Activated T-cell treated with anti-CD3 and anti-CD28 coated beads for 1 hour (primary cell): ENCODE results near the gene KRT24.

Source experiments
- DNase-seq: peaks from one replicate; pipeline ENCODE4 v3.0.0-alpha.2; 2020; ENCODE audit warnings: low read depth

KRT24 gene

DNA sequence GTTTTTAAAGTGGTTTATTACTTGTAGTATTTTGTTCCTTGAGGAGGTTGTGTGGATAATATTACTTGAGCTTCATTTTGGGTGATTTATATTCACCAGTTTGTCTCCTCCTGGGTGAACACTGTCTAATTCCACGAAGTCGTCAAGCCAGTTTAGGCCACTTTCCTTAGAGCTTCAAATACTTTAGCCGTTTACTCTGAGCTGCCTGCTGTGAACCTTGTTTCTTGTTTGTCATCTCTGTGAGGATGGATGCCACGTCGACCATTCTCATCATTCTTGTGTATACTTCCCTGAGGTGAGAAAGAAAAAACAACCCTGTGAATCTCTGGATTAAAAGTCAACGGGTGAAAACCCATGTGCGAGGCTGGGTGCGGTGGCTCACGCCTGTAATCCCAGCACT is 9.0 kb downstream of the KRT24 start:
- DNase-seq: no peak

DNA sequence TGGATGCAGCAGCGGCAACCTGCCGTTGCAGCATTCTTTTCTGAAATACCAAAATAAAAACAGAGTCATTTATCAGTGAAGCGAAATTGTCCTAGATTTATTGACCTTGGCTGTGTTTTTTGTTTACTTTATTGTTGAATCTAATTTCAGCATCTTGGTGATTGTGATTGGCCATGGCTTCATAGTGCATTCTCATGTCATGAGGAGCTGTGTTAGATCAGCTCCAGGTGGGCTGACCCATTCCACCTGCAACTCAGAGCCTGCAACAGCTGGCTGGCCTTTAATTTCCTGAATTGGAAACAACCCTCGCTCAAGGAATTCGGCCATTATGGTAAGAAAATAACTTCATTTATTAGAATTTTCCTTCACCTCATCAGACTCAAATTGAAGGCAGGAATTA is 16.4 kb downstream of the KRT24 start:
- DNase-seq: no peak

DNA sequence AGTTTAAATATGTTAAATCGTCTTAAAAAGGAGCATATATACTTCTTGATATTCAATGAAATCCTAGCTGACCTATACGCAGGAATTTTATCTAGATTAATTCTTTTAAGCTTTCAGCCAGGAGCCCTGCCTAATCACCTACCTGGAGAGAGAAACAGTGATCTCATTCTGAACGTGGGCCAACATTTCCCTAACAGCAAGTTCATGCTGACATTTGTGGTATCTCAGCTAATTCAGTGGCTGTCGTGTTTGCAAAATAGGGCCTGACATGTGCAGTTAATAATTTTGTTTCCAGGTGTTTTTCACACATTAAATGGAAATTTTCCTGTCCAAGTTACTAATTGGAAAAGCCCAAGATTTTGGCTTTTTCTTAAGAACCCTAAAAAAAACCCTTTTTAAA is 17.4 kb downstream of the KRT24 start:
- no peak for DNase-seq

DNA sequence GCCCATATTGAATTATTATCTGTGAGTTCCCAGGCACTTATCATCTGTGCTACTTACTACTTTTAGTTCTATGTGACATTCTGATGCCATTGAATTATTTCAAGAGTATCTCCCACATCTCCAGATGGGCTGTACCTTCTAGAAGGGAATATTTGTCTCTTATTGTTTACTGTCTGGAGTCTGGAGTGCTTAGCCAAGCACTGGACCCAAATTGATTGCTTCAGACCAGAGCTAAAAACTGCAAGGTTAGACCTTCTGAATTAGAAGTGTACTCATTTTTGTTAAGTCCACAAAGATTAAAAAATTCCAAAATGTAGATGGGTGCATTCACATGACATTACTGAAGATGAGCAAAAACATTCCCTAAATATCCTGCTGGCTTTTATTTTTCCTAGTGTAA is 22.6 kb downstream of the KRT24 start:
- DNase-seq: no peak

DNA sequence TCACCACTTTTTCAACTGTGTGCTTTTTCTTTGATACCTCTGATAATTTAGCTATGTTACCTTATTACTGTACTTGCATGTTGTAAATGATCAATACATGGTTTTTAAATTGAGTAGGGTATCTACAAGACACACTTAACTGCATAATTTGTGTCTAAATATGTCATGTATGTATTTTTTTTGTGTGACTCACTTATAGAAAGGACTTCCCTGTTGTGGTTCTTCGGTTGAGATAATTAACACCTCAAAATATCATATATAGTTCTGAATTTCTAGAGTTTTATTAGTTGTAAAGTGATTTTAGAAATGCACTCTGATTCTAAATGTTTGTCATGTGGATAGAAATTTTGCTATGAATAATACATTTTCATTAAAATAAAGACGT is 24.0 kb downstream of the KRT24 start:
- no peak for DNase-seq

DNA sequence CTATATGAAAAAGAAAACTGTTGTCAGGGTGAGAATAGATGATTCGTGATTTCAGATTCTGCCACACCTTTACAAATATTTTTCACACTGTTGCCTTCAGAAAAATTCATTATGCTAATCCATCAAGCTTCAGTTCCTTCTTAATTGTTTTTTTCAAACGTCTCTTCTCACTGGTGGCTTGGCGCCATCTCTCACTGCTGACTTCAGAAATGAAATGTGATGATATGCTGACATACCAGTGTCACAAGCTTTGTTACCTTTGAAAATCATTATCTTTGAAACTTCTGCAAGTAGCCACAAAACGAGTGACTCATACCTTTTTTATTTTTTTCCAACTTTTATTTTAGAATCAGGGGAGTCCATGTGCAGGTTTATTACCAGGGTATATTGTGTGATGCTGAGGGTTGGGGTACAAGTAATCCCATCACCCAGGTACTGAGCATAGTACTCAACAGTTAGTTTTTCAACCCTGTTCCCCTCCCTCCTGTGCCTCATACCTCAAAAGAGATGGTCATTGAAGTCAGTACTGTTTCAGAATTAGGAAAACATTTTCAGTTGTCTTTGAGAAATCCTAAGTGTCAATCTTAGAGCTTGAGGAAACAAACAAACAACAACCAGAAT is 24.5 kb downstream of the KRT24 start:
- no peak for DNase-seq

DNA sequence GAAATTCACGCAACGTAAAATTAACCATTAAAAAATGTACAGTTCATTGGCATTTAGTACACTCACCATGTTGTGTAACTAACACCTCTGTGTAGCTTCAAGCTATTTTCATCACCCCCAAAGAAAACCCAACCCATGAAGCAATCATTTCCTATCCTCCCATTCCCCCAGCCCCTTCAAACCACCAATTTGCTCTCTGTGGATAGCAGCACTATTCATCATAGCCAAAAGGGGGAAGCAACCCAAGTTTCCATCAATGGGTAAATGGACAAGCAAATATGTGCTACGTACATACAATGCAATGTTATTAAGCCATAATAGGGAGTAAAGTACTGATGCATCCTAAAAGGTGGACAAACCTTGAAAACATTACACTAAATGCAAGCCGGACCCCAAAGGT is 27.6 kb downstream of the KRT24 start:
- DNase-seq: no peak

DNA sequence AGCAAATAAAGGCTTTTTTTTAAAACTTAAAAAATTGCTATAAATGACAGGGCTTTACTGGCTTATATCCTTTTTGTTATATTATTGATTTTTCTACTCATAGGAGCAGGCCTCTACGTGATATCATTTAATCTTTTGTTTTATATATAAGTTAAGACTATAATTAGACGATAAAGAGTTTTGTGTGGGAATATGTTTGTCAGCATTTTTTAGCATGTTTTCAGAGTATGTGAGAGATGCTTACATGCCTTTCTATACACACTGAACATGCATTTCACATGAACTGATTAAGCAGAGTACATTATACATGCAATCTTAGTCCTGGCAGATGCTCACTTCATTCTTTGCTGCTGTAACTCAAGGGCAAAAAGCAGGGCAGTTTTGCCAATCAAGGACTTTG is 30.9 kb downstream of the KRT24 start:
- no peak for DNase-seq

DNA sequence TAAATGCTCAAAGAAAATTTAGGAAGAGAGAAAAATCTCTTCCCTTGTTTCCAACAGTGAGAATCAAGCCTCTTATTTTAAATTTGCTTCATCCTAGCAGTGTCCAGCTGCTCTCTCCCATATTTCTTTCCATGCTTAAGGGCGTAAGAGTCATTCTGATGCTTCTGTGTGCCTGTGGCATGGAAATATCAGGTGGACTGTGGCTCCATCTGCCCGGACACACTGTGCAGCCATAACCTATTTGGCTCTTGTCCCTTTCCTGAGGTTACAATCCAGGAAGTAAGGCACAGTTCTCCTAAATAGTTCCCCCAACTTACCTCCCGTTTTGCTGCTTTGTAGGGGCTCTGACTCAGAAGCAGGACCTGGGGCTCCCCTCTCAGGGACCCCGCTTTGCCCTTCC is 32.3 kb downstream of the KRT24 start:
- no peak for DNase-seq

DNA sequence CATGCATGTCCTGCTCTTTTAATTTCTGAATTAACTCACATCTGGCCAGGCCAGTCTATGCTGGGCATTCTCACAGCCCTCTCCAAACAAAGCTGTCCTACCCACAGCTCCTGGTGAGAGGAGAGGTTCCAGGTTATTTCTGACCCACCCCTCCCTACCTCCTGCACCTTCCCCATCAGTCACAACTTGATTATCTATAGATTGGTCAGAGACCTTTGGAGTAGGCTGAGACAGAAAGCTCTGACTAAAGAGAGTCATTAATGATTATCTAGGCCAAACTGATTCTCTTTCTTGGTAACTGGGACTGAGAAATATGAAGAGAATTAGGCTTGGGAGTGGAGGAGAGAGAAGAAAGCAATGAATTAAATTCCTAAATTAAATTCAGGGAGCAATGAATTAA is 37.2 kb downstream of the KRT24 start:
- DNase-seq: no peak

DNA sequence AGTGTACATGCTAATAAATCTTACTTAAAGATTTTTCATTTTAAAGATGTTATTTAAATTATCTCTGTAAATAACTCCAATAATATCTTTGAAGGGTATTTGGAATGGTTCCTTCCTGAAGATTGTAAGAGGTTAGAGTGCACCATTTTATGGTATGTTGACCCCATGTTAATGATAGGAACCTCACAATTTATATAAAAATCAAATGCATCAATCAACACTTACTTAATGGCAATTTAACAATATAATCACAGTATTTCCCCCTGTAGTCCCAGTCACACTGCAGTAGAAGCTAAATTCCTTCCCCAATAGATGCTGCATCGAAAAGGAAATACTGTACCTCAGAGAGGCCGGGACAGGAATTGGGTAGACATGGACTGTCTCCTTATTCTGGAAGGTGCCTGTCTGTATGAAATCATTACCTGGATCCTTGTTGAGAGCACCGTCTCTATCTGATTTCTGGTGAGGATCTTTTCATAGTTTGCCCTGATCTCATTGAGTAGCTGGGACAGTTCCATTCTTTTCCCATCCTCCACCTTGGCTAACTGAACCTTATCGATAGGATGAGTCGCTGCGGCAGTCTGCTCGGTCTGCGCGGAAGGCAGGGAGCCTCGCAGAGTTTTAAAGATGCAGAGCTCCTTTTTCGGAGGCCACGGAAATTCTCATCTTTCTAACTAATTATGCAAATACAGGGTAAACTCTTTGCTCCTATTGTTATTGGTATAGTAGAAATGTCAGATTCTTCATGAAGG is 38.8 kb downstream of the KRT24 start, which contains the start of gene KRT222:
Gene KRT222, minus strand, starts transcription at position 596 of the 752 bp plus-strand sequence. Its CDS starts 78 bp downstream, at position 518.
- no peak for DNase-seq

DNA sequence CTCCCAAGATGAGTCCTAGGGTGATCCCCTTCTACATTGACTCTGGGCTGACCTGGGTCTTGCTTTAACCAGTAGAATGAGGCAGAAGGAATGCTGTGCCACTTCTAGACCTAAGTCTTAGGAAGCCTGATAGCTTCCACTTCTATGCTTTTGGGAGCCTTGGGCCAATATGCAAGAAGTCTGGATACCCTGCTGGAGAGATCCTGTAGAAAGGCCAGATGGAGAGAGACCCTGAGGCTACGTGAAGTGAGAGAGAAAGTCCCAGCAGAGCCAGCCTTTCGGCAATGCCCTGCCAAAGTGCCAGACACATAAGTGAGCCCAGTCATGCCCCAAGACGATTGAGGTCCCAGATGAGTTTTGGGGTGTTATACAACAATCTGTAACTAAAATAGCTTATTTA is 40.3 kb downstream of the KRT24 start:
- DNase-seq: no peak

DNA sequence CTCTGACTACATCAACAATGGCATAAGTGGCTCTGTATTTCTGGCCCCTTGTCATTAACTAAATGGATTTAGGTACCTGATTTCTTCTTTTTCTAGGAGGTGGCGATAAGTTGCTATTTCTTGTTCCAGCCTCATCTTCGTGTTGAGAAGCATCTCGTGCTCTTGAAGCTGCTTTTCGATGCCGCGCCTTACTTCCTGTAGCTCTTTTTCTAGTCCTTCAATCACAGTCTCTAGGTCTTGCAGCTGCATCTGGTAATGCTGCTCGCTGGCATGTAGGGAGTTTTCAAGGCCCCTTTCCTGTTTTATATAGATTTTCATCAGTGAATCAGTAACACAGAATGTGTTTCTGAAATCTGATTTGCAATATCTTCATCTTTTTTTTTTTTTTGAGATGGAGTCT is 43.6 kb downstream of the KRT24 start:
- DNase-seq: no peak

DNA sequence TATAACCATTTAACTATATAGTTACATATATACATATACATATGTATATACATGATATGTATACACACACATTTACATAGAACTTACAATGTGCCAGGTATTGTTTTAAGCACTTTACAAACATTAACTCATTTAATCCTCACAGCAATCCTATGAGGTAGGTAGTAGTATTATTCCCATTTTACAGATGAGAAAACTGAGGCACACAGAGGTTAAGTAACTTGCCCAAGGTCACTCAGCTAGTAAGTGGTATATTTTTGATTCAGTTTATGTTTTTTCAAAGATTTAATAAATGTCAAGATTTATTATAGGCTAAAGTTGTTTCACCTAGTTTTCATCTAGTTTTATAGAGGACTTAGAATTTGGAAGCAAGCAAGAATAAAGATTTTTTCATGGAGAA is 45.2 kb downstream of the KRT24 start:
- no peak for DNase-seq

DNA sequence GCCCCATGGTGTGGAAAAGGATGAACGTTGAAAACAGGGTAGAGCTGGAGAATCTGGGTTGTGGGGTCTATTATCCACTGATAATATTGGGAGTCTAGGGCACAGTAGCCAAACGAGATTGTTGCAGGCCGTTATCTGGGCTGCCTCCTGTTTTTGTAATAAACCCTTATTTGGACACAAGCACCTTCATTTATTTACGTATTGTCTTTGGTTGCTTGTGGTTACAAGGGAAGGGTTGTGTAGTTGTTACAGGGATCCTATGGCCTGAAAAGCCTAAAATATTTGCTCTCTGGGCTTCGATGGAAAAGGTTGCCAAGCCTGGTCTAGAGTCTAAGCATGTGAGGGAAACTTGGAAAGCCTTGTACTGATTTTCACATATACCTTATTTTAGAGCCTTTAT is 51.6 kb downstream of the KRT24 start:
- no peak for DNase-seq

DNA sequence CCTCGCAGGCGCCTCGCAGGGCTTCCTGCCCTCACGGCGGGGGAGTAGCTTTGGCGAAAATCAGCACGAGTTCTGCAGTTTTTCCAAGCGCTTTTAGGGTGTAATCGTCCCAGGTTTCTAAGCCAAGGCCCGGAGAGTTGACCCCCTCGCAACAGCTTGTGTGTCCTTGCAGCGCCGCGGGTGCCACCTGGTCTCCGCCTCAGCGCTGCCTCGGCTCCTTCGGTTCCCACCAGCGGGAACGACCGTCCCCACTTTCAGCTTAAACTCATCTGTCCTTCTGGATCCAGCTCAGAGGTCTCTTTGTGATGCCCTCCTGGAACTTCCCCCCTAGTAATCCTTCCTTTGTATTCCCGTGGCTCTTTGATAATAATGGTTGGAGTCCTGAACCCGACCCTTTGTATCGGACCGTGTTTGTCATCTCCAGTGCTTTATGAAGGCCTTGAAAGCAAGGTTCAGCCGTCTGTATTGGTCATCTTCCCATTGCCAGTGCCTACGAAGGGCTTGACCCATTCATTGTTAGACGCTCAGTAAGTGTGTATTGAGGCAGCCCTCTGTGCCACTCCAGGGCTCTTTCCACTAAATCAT is 55.1 kb downstream of the KRT24 start:
- DNase-seq: no peak
